H1 (cell line): Measurements from ENCODE around the gene TLCD5. TPM values are rescaled to one million over a fixed set of nuclear protein-coding genes. Genes with fewer than 3 reads are reported as not detected.

Experiments
- CTCF ChIA-PET: fragments of 300-600 bp; sonication (Branson Sonifier 250); formaldehyde crosslinking; loops from one replicate; lab custom pipeline; 2021; ENCODE audit not compliant: partially characterized antibody; lab: Charles Lee
- POLR2A ChIA-PET: fragments of 300-600 bp; sonication (Branson Sonifier 250); formaldehyde crosslinking; loops from one replicate; lab custom pipeline; 2021; ENCODE audit warnings: inconsistent platforms; ENCODE audit not compliant: partially characterized antibody; lab: Charles Lee
- DNase-seq, 2 experiments: peaks; one replicate each; pipeline versions ENCODE4 v3.0.0 to v3.0.0-alpha.2; 2010 to 2022; ENCODE audit warnings: low spot score in 2 of 2, low read depth in 1 of 2, mixed read lengths in 1 of 2
- FAIRE-seq: peaks from 2 replicates; lab custom pipeline; 2011; peaks lifted over from hg19 to GRCh38; lab: Jason Lieb, UNC
- H2AFZ ChIP-seq: 2 replicates; pipeline ENCODE4 v1.8.1; 2012; ENCODE audit warnings: low read length, inconsistent platforms
- H2AK5ac ChIP-seq: 2 replicates; pipeline ENCODE4 v1.6.1; 2013; ENCODE audit warnings: low read depth, low read length
- H2BK120ac ChIP-seq: replicated peaks from 2 replicates; pipeline ENCODE3; 2013; ENCODE audit warnings: low read depth, low read length, inconsistent platforms
- H2BK12ac ChIP-seq: 2 replicates; pipeline ENCODE4 v1.6.1; 2013; ENCODE audit warnings: low read depth, low read length
- H2BK15ac ChIP-seq: 2 replicates; pipeline ENCODE4 v1.6.1; 2013; ENCODE audit warnings: low read length
- H2BK20ac ChIP-seq: 2 replicates; pipeline ENCODE4 v1.6.1; 2013; ENCODE audit warnings: low read length
- H2BK5ac ChIP-seq: 2 replicates; pipeline ENCODE4 v1.6.1; 2013; ENCODE audit warnings: low read depth, low read length
- H3K14ac ChIP-seq: 2 replicates; pipeline ENCODE4 v1.6.1; 2013; ENCODE audit warnings: inconsistent platforms; ENCODE audit not compliant: insufficient read length
- H3K18ac ChIP-seq: 2 replicates; pipeline ENCODE4 v1.6.1; 2013; ENCODE audit warnings: low read length; ENCODE audit errors: extremely low read depth
- H3K23ac ChIP-seq: 2 replicates; pipeline ENCODE4 v1.6.1; 2013; ENCODE audit warnings: inconsistent platforms; ENCODE audit not compliant: insufficient read length
- H3K23me2 ChIP-seq: 2 replicates; pipeline ENCODE4 v1.6.1; 2013; ENCODE audit warnings: low read depth, low read length
- H3K27ac ChIP-seq: 2 replicates; pipeline ENCODE4 v1.6.1; 2011; ENCODE audit warnings: low read depth, low read length, inconsistent platforms
- H3K27me3 ChIP-seq, 4 experiments: replicated peaks in 1 of 4; 1 replicate in 1 of 4; 2 replicates in 3 of 4; pipeline versions ENCODE4 v1.6.1 to v1.8.1; 2011 to 2013; ENCODE audit warnings: low read length in 3 of 4, mild to moderate bottlenecking in 3 of 4, inconsistent platforms in 2 of 4, mixed read lengths in 2 of 4, moderate library complexity in 1 of 4; ENCODE audit not compliant: control insufficient read depth in 3 of 4, insufficient read depth in 3 of 4; ENCODE audit errors: extremely low read depth in 1 of 4
- H3K36me3 ChIP-seq, 4 experiments: 2 replicates each; pipeline versions ENCODE4 v1.6.1 to v1.8.1; 2011 to 2013; ENCODE audit warnings: mild to moderate bottlenecking in 4 of 4, low read length in 3 of 4, moderate library complexity in 2 of 4, control low read depth in 1 of 4, inconsistent platforms in 1 of 4; ENCODE audit not compliant: insufficient read depth in 4 of 4, control insufficient read depth in 2 of 4
- H3K4ac ChIP-seq: replicated peaks from 2 replicates; pipeline ENCODE3; 2013; ENCODE audit warnings: low read length, low read depth, mixed read lengths, inconsistent platforms; ENCODE audit not compliant: insufficient read length
- H3K4me1 ChIP-seq, 4 experiments: replicated peaks in 1 of 4; 1 replicate in 1 of 4; 2 replicates in 3 of 4; pipeline versions ENCODE4 v1.6.1 to v1.8.1; 2011 to 2013; ENCODE audit warnings: low read length in 3 of 4, inconsistent platforms in 2 of 4, mixed read lengths in 1 of 4; ENCODE audit not compliant: insufficient read depth in 4 of 4, control insufficient read depth in 3 of 4
- H3K4me2 ChIP-seq, 2 experiments: 2 replicates each; pipeline versions ENCODE4 v1.6.1 to v1.8.1; 2011 to 2013; ENCODE audit warnings: low read depth in 2 of 2, low read length in 2 of 2, control low read depth in 1 of 2, inconsistent platforms in 1 of 2, mild to moderate bottlenecking in 1 of 2; ENCODE audit not compliant: insufficient read depth in 1 of 2
- H3K4me3 ChIP-seq, 4 experiments: fragments of 200-600, 300-600 bp in 1 of 4; sonication (generic), shearing (Covaris generic), sonication (Bioruptor Twin) in 1 of 4; 2 replicates each; pipeline versions ENCODE4 v1.5.1 to v1.8.1; 2011 to 2016; ENCODE audit warnings: low read length in 4 of 4, low read depth in 3 of 4, control low read depth in 2 of 4, inconsistent platforms in 2 of 4, mild to moderate bottlenecking in 2 of 4, mixed read lengths in 1 of 4, moderate library complexity in 1 of 4; ENCODE audit not compliant: insufficient read depth in 2 of 4; ENCODE audit errors: extremely low read depth in 1 of 4
- H3K56ac ChIP-seq: replicated peaks from 2 replicates; pipeline ENCODE3; 2013; ENCODE audit warnings: low read depth, mild to moderate bottlenecking, mixed read lengths, low read length, inconsistent platforms; ENCODE audit not compliant: insufficient read length
- H3K79me1 ChIP-seq: 2 replicates; pipeline ENCODE4 v1.6.1; 2013; ENCODE audit warnings: low read depth, low read length, control low read depth
- H3K79me2 ChIP-seq, 2 experiments: 2 replicates each; pipeline versions ENCODE4 v1.6.1 to v1.8.1; 2012 to 2013; ENCODE audit warnings: low read length in 2 of 2, mild to moderate bottlenecking in 2 of 2, inconsistent platforms in 1 of 2; ENCODE audit not compliant: insufficient read depth in 2 of 2, control insufficient read depth in 1 of 2
- H3K9ac ChIP-seq, 4 experiments: replicated peaks in 1 of 4; 1 replicate in 1 of 4; 2 replicates in 3 of 4; pipeline versions ENCODE4 v1.6.1 to v1.8.1; 2011 to 2013; ENCODE audit warnings: low read depth in 3 of 4, low read length in 3 of 4, control low read depth in 2 of 4, mild to moderate bottlenecking in 2 of 4, moderate library complexity in 2 of 4, inconsistent platforms in 1 of 4; ENCODE audit errors: extremely low read depth in 1 of 4
- H3K9me3 ChIP-seq, 2 experiments: 2 replicates each; pipeline versions ENCODE4 v1.6.1 to v1.8.1; 2012 to 2013; ENCODE audit warnings: mild to moderate bottlenecking in 2 of 2, moderate library complexity in 2 of 2, control low read depth in 1 of 2, inconsistent platforms in 1 of 2, low read depth in 1 of 2, low read length in 1 of 2, mixed read lengths in 1 of 2; ENCODE audit not compliant: insufficient read depth in 2 of 2
- H4K20me1 ChIP-seq, 2 experiments: replicated peaks in 1 of 2; 2 replicates each; pipeline versions ENCODE3 to v1.8.1; 2011 to 2013; ENCODE audit warnings: inconsistent platforms in 2 of 2, low read length in 2 of 2, mild to moderate bottlenecking in 1 of 2; ENCODE audit not compliant: insufficient read depth in 2 of 2, control insufficient read depth in 1 of 2
- H4K5ac ChIP-seq: 2 replicates; pipeline ENCODE4 v1.6.1; 2013; ENCODE audit warnings: low read length, low read depth, mixed read lengths, inconsistent platforms; ENCODE audit not compliant: insufficient read length
- H4K8ac ChIP-seq: 2 replicates; pipeline ENCODE4 v1.8.0; 2013; ENCODE audit warnings: mild to moderate bottlenecking, moderate library complexity, low read length, inconsistent platforms; ENCODE audit not compliant: insufficient read depth; ENCODE audit errors: extremely low read depth
- H4K91ac ChIP-seq: replicated peaks from 2 replicates; pipeline ENCODE3; 2013; ENCODE audit warnings: low read length, mixed read lengths, inconsistent platforms; ENCODE audit not compliant: insufficient read length
- SIRT6 ChIP-seq: IDR thresholded peaks from one replicate; pipeline ENCODE4 v1.7.1; 2012; ENCODE audit warnings: low read length, inconsistent platforms
- WGBS, 2 experiments: shearing (Covaris generic) in 1 of 2; methylation state at CpG; one replicate each; pipeline versions ENCODE4 v1.1.6 to v1.1.7; 2013 to 2015; ENCODE audit warnings: low lambda C conversion rate in 2 of 2, mixed read lengths in 2 of 2, inconsistent platforms in 1 of 2, low coverage in 1 of 2, missing lambda C conversion rate in 1 of 2; ENCODE audit not compliant: insufficient replicate concordance in 2 of 2, insufficient coverage in 1 of 2, insufficient read length in 1 of 2; ENCODE audit errors: extremely low coverage in 1 of 2, missing lambda C conversion rate in 1 of 2; 5-methylcytosine and 5-hydroxymethylcytosine counted together
- polyA plus RNA-seq, 7 experiments: library from polyadenylated mRNA; depleted of rRNA in 3 of 7; stranded (reverse) in 5 of 7; unstranded in 2 of 7; fragments of >200 nt in 5 of 7; fragments of 200-250 nt in 2 of 7; gene quantifications; 1 replicate in 5 of 7; 2 replicates in 1 of 7; 4 replicates in 1 of 7; pipeline versions ENCODE4 v1.2.1 to v1.2.3, GENCODE V29; 2011 to 2013; ENCODE audit warnings: missing spikeins in 2 of 7, mixed read lengths in 2 of 7
- total RNA-seq: library from RNA; stranded (reverse); fragmentation: NEBNext Ultra II Directional; extraction: Animal tissue kit (Norgen Biotek cat#: 25700); gene quantifications from 2 replicates; pipeline ENCODE4 v1.2.1, GENCODE V29; 2021

Gene TLCD5
- total and polyA plus RNA-seq, 2 of the 8 experiments (the other 6 are each of a cell fraction or from before 2014, with no cell fraction given): 9.5 to 10.1 TPM

DNA sequence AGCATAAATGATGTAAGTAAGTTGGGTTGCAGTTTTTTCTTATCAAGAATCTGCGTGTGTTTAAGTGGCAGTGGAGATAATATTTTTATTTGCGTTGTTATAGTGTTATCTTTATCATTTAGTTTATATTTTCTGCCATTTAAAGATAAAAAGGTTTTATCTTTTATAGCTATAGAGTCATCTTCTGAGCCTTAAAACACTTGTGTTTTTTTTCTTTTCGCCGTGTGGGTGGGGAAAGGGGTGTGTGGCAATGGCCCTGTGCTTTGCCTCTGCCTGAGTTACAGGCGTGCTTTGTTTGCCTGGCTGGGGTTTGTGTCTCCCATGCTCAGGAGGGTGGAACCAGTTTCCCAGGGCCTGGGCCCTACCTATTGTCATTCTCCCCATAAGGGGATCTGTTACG lies 27.3 kb downstream of the TLCD5 start:
- ChIA-PET POLR2A (no interaction called here), CTCF (no interaction called here)
- Histone ChIP-seq H4K91ac (no peak overlapping the region), H3K36me3 (no peaks in the 10 kb centered on the region), H3K27ac (no peak overlapping the region), H3K4me3 (no peak overlapping the region), H3K27me3 (no peaks in the 10 kb centered on the region), H4K5ac (no peak overlapping the region), H4K20me1 (peaks cover 0 to 4% of the 10 kb centered on the region in 2 experiments), H3K9me3 (no peaks in the 10 kb centered on the region), H3K23me2 (no peaks in the 10 kb centered on the region), H3K79me2 (peaks cover 0 to 78% of the 10 kb centered on the region in 2 experiments; a peak in 2 of 4 replicates), H2BK20ac (no peak overlapping the region), H3K56ac (no peak overlapping the region), H2AK5ac (no peak overlapping the region), H2BK15ac (no peak overlapping the region), H3K4me1 (peaks cover 0 to 3% (median 0%) of the 10 kb centered on the region in 4 experiments; a peak in 1 of 7 replicates), H3K4ac (no peak overlapping the region), H2AFZ (no peak overlapping the region), H3K18ac (no peak overlapping the region), H2BK12ac (no peak overlapping the region), H3K79me1 (peaks cover 4% of the 10 kb centered on the region; the same call in 1 of the 2 replicates), H2BK120ac (no peak overlapping the region), H3K9ac (no peak overlapping the region), H2BK5ac (no peak overlapping the region), H3K14ac (no peak overlapping the region), H3K4me2 (no peak overlapping the region), H3K23ac (no peak overlapping the region), H4K8ac (no peak overlapping the region)
- TF ChIP-seq SIRT6: no peak
- 72% methylated on average over 6 of the region's 6 CpGs; no CpG with 5 or more reads in 1 of the 2 experiments for WGBS, 2 experiments
- DNase-seq (no peak), FAIRE-seq (no peak)
